ENCODE results near the gene AXIN1.
A peak's percentile ranks its signal among the peaks of the same experiment; 100 is the strongest.
"Not testable (repeated sequence)": the region's sequence is repeated elsewhere in the genome, so short reads cannot be mapped to it uniquely, and the experiment has no call there.

AXIN1 gene

DNA sequence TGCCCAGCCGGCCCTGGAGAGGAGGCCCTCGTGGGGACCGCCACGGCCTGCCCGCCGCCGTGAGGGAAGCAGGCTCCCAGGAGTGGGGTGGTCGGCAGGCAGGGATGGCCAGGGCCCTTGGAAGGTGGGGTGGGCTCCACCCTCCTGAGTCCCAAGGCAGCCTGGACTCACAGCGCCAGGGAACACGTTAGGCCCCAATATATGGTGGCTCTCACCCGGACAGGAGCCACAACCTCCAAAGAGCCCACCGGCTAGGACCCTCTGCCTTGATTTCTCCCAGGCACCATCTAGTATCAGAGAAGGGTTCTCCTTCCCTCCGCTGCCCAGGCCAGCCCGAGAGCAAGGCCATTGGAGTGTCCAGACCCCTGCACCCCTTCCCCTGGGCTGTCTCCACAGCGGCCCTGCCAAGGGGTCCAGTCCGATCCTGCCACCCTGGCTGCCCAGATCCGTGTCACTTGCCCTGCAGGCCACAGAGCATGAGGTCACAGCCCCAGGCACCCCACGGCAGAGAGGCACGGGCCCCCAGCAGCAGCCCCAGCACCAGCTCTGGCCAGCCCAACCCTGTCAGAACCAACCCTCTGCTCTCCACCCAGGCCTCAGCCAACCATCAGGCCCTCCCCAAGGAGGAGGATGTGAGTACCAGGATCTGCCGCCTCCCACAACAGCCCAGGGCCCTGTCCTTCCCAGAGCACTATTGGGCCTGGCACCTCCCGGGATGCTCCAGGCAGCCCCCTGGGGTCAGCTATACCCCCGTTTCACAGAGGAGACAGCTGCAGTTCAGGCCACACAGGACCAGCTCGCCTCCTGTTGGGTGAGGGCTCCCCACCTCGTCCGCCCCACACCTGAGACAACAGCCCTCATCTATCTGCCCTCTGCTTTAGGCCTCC lies 1.1 kb upstream of the AXIN1 start:
- no peak for DNase-seq

DNA sequence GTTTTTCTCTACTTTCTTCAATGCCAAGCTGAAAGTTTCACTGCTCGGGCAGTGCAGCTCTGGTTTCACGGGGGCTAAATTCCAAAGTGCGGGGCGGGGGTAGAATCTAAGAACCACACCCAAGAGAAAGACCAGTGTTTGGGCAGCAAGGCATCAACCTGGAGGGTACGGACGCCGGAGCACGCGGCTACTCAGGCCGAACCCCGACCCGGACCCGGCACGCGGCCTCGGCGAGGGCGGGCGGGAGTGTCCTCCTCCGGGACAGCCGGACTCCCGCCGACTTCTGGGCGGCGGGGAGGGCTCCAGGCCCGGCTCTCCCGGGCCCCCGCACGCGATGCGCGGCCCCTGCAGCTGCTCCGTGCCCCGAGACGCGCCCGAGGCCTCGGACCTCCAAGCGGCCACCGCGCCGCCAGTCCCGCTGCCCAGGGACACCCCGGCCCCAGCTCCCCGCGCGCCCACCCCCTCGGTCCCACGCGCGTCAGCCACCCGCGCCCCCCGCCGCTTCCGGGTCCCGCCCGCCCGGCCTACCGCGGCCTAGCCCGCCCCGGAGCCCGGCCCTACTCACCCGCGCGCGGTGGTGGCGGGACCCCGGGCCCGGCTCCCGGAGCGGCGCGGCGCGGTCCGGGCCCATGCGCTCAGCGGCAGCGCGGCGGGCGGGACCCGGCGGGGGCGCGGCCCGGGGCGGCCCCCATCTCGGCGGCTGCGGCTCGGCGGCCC lies 561 bp downstream of the AXIN1 start:
- no peak for DNase-seq

DNA sequence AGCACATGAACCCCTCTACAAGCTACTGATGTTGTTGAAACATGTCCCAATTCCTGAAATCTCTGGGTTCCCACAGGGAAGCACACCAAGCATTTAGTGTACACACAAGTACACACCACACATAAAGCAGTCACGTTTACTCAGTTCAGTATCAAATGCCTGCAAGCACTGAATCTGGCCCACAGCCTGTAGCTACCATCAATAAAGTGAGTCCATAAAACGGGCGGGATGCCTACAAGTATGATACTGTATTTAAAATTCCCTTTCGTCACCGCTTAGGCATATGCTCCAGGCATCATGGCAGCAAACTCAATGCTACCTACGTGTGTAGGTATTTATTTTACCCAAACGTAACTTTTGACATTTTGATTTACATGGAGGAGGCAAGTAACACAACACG lies 2.3 kb downstream of the AXIN1 start:
- no peak for DNase-seq

DNA sequence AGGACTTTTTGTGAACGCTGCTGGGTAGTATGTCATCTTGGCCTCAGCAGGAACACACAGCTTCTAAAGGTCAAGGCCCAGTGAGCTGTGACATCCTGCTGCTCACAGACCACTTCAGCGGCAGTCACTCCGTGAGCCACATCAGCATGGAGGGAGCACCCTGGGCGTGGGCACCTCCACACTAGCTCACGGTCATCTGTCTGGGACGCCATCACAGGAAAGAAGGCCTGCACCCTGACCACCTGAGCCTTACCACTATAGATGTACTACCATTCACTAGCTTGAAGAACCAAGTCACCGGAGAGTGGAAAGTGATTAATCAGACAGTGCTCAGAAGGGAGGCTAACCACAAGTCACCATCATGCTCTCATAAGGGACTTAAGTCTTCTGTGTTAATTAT lies 3.3 kb downstream of the AXIN1 start:
- DNase-seq: no peak

DNA sequence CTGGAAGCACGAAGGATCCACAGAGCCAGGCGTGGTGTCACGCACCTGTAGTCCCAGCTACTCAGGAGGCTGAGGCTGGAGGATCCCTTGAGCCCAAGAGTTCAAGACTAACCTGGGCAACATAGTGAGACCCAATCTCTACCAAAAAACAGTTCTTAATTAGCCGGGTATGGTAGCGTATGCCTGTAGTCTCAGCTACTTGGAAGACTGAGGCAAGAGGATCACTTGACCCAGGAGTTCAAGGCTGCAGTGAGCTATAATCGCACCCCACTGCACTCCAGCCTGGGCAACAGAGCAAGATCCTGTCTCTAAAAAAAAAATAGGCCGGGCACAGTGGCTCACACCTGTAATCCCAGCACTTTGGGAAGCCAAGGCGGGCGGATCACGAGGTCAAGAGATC lies 4.0 kb downstream of the AXIN1 start:
- DNase-seq: not testable (repeated sequence)

DNA sequence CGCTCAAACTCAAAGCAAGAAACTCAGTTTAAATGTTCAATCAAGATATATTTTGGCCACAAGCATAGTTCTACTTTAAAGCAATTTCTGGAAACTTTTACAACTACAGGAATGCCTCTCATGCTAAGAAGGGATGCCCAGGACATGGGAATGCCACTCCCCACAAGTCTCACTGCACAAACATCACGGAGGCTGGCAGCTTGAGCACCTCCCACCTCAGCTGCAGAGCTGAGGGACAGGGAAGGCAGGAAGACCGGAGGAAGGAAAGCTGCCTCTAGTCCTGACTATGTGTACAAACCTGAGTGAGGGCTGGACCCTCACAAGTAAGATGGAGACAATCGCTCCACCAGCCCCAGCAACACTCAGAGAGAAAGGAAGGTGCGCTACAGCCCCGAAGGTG lies 5.3 kb downstream of the AXIN1 start:
- DNase-seq: no peak

DNA sequence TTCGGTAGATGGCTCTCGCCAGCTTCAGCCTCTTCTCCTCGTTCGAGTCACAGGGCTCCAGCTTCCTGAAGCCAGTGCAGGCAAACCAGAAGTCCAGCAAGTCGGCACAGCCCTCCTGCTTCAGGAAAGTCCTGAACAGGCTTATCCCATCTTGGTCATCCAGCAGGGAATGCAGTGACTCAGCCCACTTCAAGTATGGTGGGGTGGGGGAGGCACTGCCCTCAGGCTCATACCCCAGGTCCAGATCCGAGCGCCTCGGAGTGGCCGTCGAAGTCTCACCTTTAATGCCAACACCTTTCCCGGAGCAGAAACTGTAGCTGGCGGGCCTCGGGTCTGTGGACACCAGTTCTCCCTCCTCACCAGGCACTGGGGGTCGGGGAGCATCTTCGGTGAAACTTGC lies 5.9 kb downstream of the AXIN1 start:
- no peak for DNase-seq

DNA sequence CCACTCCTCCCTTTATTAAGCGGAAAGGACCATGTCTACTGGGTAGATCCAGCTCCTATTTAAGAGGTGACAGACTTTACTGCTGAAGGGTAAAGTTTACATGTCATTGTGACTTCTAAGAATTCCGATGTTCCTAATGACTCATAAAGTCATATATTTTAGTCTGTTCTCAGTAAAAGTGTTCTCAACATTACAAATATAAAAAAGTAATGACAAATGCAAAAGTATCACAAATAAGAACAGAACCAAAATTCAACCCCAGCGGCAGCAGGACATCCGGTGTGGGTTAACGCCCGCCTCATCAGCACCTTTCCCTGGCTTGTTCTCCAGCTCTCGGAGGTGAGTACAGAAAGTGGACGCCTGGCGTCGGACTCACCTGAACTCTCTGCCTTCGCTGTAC lies 6.8 kb downstream of the AXIN1 start:
- peak; percentile 62 for DNase-seq

DNA sequence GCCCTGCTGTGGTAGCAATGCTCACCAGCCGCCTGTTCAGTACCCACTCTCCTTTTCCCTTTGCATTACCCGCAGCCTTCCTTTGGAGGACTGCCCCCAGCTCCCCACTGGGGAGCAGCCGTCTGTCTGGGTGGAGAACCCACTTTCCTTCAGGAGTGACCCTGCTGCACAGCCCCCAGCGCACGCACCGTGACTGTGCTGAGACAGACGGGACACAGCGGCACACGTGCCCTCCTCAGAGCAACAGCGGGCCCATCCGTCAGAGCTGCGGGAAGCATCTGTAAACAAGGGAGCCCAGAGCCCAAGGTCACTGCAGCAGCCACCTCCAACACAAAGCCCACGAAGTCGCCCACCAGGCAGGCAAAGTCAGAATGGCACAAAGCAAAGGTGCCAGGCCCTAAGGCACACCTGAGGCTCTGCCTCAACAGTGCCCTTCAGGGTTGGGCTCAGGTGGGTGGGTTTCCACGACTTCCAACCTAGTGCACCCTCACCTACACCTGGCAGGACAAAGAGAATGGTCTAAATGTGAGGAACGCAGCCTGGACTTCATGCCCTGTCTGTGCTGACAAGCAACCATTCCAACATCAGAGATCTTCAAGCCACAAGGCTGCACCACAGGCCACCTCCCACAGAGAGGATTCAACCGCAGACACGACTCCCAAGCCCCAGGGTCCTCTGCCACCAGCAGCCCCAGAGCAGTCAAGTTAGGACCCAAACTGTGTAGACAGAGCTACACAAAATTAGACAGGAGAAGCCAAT lies 9.9 kb downstream of the AXIN1 start:
- DNase-seq: no peak

DNA sequence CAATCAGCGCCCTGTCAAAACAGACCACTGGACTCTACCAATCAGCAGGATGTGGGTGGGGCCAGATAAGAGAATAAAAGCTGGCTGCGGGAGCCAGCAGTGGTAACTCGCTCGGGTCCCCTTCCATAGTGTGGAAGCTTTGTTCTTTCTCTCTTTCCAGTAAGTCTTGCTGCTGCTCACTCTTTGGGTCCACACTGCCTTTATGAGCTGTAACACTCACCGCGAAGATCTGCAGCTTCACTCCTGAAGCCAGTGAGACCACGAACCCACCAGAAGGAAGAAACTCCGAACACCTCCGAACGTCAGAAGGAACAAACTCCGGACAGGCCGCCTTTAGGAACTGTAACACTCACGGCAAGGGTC lies 10.6 kb downstream of the AXIN1 start:
- not testable (repeated sequence) for DNase-seq

DNA sequence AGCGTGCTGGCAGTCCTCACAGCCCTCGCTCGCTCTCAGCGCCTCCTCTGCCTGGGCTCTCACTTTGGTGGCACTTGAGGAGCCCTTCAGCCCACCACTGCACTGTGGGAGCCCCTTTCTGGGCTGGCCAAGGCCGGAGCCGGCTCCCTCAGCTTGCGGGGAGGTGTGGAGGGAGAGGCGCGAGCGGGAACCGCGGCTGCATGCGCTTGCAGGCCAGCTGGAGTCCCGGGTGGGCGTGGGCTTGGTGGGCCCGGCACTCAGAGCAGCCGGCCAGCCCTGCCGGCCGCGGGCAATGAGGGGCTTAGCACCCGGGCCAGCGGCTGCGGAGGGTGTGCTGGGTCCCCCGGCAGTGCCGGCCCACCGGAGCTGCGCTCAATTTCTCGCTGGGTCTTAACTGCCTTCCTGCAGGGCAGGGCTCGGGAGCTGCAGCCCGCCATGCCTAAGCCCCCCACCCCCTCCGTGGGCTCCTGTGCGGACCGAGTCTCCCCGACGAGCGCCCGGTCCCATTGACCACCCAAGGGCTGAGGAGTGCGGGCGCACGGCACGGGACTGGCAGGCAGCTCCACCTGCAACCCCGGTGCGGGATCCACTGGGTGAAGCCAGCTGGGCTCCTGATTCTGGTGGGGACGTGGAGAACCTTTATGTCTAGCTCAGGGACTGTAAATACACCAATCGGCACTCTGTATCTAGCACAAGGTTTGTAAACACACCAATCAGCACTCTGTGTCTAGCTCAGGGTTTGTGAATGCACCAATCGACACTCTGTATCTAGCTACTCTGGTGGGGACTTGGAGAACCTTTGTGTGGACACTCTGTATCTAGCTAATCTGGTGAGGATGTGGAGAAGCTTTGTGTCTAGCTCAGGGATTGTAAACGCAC lies 11.2 kb downstream of the AXIN1 start:
- not testable (repeated sequence) for DNase-seq

DNA sequence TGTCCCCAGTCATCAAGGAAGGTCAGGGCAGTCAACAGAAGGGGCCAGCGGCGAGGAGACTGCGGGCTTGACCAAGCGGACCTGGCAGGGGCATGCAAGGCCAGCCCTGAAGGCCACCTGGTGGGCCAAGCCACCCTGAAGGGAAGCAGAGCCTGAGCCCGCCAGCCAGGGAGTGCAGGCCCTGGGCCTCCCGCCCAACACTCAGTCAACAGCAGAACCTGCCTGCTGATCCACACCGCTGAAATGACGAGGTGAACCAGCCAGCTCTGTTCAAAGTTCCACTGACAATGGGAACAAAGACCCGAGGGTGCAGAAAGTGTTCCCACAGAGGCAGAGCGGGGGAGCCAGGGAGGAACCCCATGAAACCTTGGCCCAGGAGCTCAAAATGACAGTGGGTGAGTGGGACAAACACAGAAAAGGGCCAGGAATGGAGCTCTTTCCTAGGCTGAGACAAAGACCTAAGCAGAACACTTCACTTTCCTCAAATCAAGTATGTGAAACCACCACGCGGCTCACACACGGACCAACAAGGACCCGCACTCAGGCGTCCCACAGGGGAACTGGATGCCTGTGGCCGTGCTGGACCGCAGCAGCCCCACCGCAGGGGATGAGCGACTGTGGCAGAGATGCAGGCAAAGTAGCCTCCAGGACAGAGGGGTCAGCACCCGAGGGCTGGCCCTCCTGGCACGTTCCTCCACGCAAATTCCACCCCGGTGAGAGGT lies 12.0 kb downstream of the AXIN1 start:
- no peak for DNase-seq

DNA sequence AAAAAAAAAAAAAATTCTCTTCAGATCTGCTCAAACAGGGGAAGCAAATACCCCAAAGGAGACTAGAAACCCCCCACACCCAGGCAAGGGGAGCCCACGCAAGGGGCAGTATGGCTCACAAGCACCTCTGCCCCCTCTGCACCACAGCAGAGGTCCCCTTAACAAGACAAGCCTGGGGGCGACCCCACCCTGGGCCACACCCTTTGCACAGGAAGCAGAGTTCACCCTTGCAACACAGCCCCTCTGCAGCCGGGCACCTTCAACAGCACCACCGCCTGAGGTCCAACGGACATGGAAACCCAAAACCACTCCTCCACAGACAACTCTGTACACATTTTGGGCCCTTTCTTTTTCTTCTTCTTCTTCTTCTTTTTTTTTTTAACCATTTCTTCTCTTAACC lies 12.8 kb downstream of the AXIN1 start:
- no peak for DNase-seq

DNA sequence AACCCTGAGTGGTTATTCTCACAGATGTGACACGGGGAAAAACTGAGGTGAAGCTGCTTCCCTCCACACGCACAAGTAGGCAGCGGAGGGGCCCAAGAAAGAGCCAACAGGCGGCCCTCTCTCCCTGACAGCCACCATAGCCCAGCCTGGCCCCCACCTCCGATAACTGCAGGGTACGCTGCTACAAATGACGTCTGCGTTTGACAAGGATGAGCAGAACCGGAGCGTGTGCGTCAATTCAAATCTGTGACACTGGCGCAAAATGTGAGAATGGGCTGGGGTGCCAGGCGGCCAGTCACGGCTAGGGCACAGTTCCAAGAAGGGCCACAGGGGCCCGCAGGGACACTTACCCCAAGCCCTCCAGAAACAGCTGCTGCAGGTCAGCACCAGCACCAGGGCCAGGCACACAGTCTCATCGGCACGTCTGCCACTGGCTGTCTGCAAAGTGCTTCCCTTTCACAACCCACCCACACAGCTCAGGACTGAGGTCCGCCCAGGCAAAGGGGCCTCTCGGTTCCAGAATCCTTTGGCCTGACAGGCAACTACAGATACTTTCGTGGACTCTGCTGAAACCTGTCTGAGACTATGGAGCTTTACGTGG lies 14.4 kb downstream of the AXIN1 start:
- no peak for DNase-seq

DNA sequence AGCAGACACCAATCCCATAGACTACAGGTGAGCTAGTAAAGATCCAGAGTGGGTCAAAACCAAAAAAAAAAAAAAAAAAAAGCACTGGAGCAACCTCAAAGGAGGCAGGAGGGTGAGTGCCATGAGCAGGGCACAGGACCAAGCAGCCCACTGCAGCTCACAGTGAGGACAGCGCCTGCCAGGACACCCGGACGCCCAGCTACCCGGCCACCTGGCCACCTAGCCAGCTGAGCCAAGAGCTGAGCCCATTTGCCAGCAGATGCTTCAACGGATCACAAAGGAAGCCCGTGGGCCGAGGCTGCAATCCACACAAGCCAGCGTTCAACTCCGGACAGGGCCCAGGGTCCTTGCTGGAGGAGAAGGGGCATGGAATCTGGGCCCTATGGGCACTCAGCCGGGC lies 15.1 kb downstream of the AXIN1 start:
- DNase-seq: no peak

DNA sequence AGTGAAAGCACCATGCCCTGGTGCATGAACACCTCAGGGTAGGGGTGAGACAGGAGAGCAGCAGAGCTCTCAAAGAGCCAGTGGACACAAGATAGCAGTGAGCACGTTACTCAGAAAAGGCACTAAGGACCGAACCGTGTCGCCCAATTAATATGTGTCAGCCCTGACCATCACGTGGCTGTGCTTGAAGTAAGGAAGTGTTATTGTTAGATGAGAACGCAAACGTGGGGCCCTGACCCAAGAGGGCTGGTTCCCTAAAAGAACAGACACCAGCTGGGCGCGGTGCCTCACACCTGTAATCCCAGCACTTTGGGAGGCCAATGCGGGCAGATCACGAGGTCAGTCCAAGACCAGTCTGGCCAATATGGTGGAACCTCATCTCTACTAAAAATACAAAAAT lies 16.3 kb downstream of the AXIN1 start:
- DNase-seq: no peak

DNA sequence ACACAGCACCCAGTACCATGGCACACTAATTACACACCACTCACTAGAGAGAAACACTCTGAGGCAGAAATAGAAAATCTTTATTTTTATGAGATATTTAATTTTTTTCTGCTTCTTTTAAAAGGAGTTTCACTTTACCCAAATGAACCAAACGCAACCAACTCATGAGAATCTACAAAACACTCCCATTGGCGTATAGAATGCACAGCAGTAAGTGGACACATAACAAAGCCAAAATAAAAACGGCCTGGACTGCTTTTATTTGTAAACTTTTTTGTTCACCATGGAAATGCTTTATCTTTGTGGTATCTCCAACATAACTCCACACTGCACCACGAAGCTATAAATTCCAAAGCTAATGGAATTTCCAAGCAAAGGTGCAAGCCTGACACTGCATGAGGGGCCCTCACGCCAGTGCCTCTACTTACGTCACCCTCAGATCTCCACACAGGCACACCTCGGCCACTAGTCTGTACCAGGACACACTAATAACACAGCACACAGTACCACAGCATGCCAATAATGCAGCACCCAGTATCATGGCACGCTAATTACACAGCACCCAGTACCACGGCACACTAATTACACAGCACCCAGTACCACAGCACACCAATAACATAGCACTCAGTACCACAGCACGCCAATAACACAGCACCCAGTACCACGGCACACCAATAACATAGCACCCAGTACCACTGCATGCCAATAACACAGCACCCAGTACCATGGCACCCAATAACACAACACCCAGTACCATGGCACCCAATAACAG lies 17.5 kb downstream of the AXIN1 start:
- DNase-seq: not testable (repeated sequence)

DNA sequence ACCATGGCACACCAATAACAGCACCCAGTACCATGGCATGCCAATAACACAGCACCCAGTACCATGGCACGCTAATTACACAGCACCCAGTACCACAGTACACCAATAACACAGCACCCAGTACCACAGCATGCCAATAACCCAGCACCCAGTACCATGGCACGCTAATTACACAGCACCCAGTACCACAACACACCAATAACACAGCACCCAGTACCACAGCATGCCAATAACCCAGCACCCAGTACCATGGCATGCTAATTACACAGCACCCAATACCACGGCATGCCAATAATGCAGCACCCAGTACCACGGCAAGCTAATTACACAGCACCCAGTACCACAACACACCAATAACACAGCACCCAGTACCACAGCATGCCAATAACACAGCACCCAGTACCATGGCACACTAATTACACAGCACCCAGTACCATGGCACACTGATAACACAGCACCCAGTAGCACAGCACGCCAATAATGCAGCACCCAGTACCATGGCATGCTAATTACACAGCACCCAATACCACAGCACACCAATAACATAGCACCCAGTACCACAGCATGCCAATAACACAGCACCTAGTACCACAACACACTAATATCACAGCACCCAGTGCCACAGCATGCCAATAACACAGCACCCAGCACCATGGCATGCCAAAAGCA lies 18.2 kb downstream of the AXIN1 start:
- not testable (repeated sequence) for DNase-seq

DNA sequence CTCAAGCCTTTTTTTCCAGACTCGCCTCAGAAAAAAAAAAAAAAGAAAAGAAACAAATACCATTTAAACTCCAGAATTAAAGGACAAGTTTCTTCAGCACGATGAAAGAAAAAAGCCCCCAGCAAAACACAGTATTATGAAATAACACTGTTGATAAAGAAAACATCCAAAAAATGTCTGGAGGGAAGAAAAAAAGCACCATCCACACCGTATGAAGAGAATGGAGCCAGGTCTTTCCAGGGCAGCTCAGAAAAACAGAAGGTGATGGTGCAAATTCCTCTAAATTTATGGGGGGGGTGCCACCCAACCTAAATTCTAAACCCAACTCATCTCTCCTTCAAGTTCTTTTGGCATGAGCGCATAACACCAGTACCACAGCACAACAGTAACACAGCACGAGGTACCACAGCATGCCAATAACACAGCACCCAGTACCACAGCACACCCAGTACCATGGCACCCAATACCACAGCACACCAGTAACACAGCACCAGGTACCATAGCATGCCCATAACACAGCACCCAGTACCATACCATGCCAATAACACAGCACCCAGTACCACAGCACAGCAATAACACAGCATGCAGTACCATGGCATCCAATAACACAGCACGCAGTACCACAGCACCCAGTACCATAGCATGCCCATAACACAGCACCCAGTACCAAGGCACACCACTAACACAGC lies 19.0 kb downstream of the AXIN1 start:
- DNase-seq: no peak
